ENCODE results near the gene GPR153. TPM values are rescaled to one million over a fixed set of nuclear protein-coding genes. Genes with fewer than 3 reads are reported as not detected.

The GPR153 gene
- total RNA-seq, 4 donors from 2014 or later = 5.6 to 22.1 (median 10.3) TPM

DNA sequence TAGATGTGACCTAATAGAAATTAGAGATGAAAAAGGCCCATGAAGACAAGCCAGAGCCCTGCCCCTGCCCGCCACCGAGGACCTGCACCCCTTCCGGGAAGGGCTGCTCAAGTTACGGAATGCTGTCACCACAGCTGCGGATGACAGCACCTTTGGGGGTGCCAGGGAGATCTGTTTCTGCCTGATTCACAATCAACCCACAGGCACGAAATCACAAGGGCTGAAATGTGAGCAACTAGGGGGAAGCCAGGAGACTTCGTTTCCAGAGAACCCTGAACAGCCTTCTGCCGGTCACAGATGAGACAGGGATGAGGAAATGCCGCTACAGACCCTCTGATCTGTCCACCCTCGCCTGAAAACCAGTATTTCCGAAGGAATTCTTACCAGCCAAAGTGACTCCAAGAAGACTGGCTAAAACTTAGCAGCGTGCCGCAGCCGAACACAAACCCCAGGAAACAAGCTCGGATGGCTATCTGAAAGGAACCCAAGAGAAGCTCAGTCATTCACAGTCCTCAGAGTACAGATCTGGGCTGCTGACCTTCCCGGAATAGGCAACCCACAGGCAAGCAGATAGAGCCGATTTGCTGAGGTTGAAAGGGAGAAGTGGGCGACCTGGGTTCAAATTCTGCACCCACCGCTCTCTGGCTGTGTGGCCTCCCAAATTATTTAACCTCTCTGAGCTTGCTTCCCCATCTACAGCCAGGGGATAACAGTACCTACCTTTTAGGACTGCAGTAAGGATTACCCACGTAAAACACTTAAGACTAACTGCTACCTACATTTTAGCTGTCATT lies 26.2 kb downstream of the GPR153 start:
- no peaks in the 10 kb centered on the region for H3K9me3 ChIP-seq
- H3K4me1 ChIP-seq = peaks cover 7 to 12% of the 10 kb centered on the region in 2 donors
- TF ChIP-seq, protein P1, sequence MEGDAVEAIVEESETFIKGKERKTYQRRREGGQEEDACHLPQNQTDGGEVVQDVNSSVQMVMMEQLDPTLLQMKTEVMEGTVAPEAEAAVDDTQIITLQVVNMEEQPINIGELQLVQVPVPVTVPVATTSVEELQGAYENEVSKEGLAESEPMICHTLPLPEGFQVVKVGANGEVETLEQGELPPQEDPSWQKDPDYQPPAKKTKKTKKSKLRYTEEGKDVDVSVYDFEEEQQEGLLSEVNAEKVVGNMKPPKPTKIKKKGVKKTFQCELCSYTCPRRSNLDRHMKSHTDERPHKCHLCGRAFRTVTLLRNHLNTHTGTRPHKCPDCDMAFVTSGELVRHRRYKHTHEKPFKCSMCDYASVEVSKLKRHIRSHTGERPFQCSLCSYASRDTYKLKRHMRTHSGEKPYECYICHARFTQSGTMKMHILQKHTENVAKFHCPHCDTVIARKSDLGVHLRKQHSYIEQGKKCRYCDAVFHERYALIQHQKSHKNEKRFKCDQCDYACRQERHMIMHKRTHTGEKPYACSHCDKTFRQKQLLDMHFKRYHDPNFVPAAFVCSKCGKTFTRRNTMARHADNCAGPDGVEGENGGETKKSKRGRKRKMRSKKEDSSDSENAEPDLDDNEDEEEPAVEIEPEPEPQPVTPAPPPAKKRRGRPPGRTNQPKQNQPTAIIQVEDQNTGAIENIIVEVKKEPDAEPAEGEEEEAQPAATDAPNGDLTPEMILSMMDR (IDR thresholded peaks at IDR 0.05) = no peak
- H3K27ac ChIP-seq = peak overlapping the region in 1 of 2 donors; percentile 25
- no peak for DNase-seq
- H3K36me3 ChIP-seq = no peaks in the 10 kb centered on the region
- H3K4me3 ChIP-seq = peak overlapping the region; percentile 41 to 52
- intact Hi-C loops (cut with DNase I; ENCODE audit: low total_unique reads) = no loop called here
- no peaks in the 10 kb centered on the region for H3K27me3 ChIP-seq

DNA sequence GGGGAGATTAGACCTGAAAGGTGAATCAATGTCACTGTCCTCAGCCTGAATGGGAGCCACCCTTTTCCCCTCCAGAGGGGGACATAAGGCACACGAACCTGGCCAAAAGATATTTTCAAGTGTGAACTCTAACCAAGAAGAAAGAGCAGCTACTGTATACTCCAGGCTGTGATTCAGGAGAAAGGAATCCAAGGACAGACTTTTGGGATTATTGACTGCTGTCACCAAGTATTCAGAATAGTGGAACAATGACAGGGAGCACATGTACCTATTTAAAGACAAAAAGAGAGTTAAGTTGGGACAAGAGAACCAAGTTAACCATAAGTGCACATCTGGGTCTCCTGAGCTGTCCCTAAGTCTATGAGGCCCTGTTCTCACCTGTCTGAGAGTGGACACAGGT lies 27.5 kb downstream of the GPR153 start:
- H3K27me3 ChIP-seq = no peaks in the 10 kb centered on the region
- H3K27ac ChIP-seq = no peak overlapping the region
- H3K36me3 ChIP-seq = no peaks in the 10 kb centered on the region
- H3K4me1 ChIP-seq = peaks cover 7 to 12% of the 10 kb centered on the region in 2 donors
- H3K9me3 ChIP-seq = no peaks in the 10 kb centered on the region
- TF ChIP-seq, protein P1 (IDR thresholded peaks at IDR 0.05) = no peak
- no peak for DNase-seq
- no peak overlapping the region for H3K4me3 ChIP-seq
- intact Hi-C loops (cut with DNase I; ENCODE audit: low total_unique reads) = no loop called here

DNA sequence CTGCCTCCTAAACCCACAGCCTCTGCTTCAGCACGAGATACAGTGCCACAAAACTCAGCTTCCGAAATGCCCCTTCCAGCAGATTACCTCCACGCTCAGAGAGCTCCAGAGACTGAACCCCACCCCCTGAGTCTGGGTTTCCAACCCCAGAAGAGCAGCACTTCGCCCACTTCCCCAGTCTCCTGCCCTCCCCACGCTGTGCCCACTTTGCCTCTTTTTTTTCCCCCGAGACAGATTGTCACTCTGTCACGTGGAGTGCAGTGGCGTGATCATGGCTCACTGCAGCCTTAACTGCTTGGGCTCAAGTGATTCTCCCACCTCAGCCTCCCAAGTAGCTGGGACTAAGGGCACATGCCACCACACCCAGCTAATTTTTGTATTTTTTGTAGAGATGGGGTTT lies 35.2 kb downstream of the GPR153 start:
- no peaks in the 10 kb centered on the region for H3K36me3 ChIP-seq
- H3K4me1 ChIP-seq = no peaks in the 10 kb centered on the region
- no peak for TF ChIP-seq POLR2A (IDR thresholded peaks at IDR 0.05)
- TF ChIP-seq, protein P1 (IDR thresholded peaks at IDR 0.05) = no peak
- intact Hi-C loops (cut with DNase I; ENCODE audit: low total_unique reads) = no loop called here
- no peak overlapping the region for H3K27ac ChIP-seq
- H3K4me3 ChIP-seq = no peak overlapping the region
- DNase-seq = no peak
- no peaks in the 10 kb centered on the region for H3K9me3 ChIP-seq
- no peaks in the 10 kb centered on the region for H3K27me3 ChIP-seq

DNA sequence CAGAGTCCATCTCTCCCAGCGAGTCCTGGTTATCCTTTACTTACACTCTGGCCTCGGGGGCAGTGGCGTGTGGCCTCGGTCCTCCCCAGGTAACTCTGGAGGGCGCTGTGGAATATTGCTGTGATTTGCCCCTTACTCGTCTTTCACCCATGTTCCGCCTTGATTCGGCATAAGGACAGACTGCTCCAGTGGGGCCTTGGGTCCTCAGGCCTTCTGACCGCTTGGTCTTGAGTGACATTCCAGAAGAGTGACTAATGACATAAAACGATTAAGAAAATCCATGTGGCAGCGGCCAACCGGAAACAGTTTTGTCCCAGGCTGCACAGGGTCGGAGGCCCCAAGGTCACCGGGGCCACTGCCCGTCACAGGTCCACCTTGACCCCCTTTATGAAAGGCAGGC lies 36.2 kb downstream of the GPR153 start:
- no peak overlapping the region for H3K4me3 ChIP-seq
- no peaks in the 10 kb centered on the region for H3K9me3 ChIP-seq
- intact Hi-C loops (cut with DNase I; ENCODE audit: low total_unique reads) = no loop called here
- H3K36me3 ChIP-seq = no peaks in the 10 kb centered on the region
- H3K27me3 ChIP-seq = no peaks in the 10 kb centered on the region
- no peak for DNase-seq
- H3K4me1 ChIP-seq = no peaks in the 10 kb centered on the region
- TF ChIP-seq POLR2A (IDR thresholded peaks at IDR 0.05) = no peak
- TF ChIP-seq, protein P1 (IDR thresholded peaks at IDR 0.05) = no peak
- no peak overlapping the region for H3K27ac ChIP-seq

DNA sequence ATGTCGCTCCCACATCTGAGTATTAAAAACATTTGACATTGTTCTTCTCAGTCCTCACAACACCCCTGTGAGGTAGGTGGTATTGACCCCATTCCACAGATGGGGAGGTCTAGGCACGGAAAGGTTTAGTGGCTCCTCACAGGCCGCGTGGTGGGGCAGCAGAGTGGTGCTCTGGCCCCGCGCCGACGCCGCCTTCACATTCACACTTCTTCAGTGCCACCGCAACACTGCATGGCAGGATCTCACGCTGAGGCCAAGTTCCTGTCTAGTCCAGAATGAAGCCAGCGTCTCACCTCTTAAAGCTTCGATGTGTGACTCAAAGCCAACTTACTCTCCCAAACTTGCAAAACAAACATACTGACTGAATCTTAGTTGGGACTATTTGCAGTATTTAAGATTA lies 37.3 kb downstream of the GPR153 start:
- intact Hi-C loops (cut with DNase I; ENCODE audit: low total_unique reads) = no loop called here
- no peaks in the 10 kb centered on the region for H3K27me3 ChIP-seq
- TF ChIP-seq POLR2A (IDR thresholded peaks at IDR 0.05) = no peak
- TF ChIP-seq, protein P1 (IDR thresholded peaks at IDR 0.05) = no peak
- DNase-seq = no peak
- no peaks in the 10 kb centered on the region for H3K9me3 ChIP-seq
- no peak overlapping the region for H3K4me3 ChIP-seq
- H3K4me1 ChIP-seq = no peaks in the 10 kb centered on the region
- no peak overlapping the region for H3K27ac ChIP-seq
- H3K36me3 ChIP-seq = no peaks in the 10 kb centered on the region
